SK-N-SH (cell line): ENCODE results near the gene CPEB4. TPM values are rescaled to one million over a fixed set of nuclear protein-coding genes. Genes with fewer than 3 reads are reported as not detected.

Experiments used
- CTCF ChIA-PET: fragments of 300-600, 350-600 bp; formaldehyde crosslinking; extraction: SDS; loops from one replicate; lab custom pipeline; 2021; lab: Yijun Ruan, JAX
- POLR2A ChIA-PET: fragments of 350-600 bp; sonication (Branson Sonifier 250); formaldehyde crosslinking; extraction: SDS; loops from one replicate; lab custom pipeline; 2020; ENCODE audit warnings: antibody characterized with exemption, inconsistent platforms; lab: Yijun Ruan, JAX
- DNase-seq: peaks from one replicate; pipeline ENCODE4 v3.0.0; 2012
- H2AFZ ChIP-seq: fragments of 200-600 bp; sonication (generic); 2 replicates; pipeline ENCODE4 v1.8.1; 2016; ENCODE audit warnings: antibody characterized with exemption, mild to moderate bottlenecking, low read depth
- H3F3A ChIP-seq: fragments of 200-600 bp; sonication (generic); replicated peaks from 2 replicates; pipeline ENCODE3; 2016; ENCODE audit warnings: antibody characterized with exemption, mild to moderate bottlenecking; ENCODE audit not compliant: insufficient read depth
- H3K27ac ChIP-seq, 2 experiments: fragments of 200-500 bp in 1 of 2; fragments of 200-600 bp in 1 of 2; sonication (Bioruptor generic) in 1 of 2; sonication (generic), shearing (Covaris generic) in 1 of 2; 2 replicates each; pipeline versions ENCODE4 v1.5.1 to v1.6.1; 2014 to 2016; ENCODE audit warnings: low read depth in 2 of 2, inconsistent platforms in 1 of 2, low read length in 1 of 2, mild to moderate bottlenecking in 1 of 2, mixed read lengths in 1 of 2
- H3K27me3 ChIP-seq: fragments of 200-600 bp; sonication (generic), shearing (Covaris generic); 2 replicates; pipeline ENCODE4 v1.6.1; 2016; ENCODE audit warnings: mixed run types; ENCODE audit not compliant: insufficient read depth
- H3K36me3 ChIP-seq, 2 experiments: fragments of 200-500 bp in 1 of 2; fragments of 200-600 bp in 1 of 2; sonication (Bioruptor generic) in 1 of 2; sonication (generic) in 1 of 2; replicated peaks in 1 of 2; 2 replicates each; pipeline versions ENCODE3 to v1.5.1; 2014 to 2016; ENCODE audit warnings: low read length in 1 of 2, mild to moderate bottlenecking in 1 of 2; ENCODE audit not compliant: insufficient read depth in 2 of 2, control insufficient read depth in 1 of 2
- H3K4me1 ChIP-seq, 2 experiments: fragments of 200-500 bp in 1 of 2; fragments of 200-600 bp in 1 of 2; sonication (Bioruptor generic) in 1 of 2; sonication (generic), shearing (Covaris generic) in 1 of 2; 2 replicates each; pipeline versions ENCODE4 v1.5.1 to v1.6.1; 2014 to 2016; ENCODE audit warnings: low read depth in 1 of 2, low read length in 1 of 2, mixed run types in 1 of 2; ENCODE audit not compliant: insufficient read depth in 2 of 2, control insufficient read depth in 1 of 2
- H3K4me2 ChIP-seq: fragments of 200-600 bp; sonication (generic), shearing (Covaris generic); 2 replicates; pipeline ENCODE4 v1.6.1; 2017; ENCODE audit warnings: mixed run types
- H3K4me3 ChIP-seq, 2 experiments: fragments of 200-500 bp in 1 of 2; fragments of 200-600 bp in 1 of 2; sonication (Bioruptor generic) in 1 of 2; sonication (generic), shearing (Covaris generic) in 1 of 2; 2 replicates each; pipeline versions ENCODE4 v1.5.1 to v1.8.1; 2014 to 2016; ENCODE audit warnings: low read depth in 2 of 2, inconsistent platforms in 1 of 2, low read length in 1 of 2, mild to moderate bottlenecking in 1 of 2, mixed read lengths in 1 of 2, moderate library complexity in 1 of 2
- H3K79me2 ChIP-seq: fragments of 200-600 bp; sonication (generic); 2 replicates; pipeline ENCODE4 v1.8.1; 2017; ENCODE audit warnings: mild to moderate bottlenecking; ENCODE audit not compliant: insufficient read depth
- H3K9ac ChIP-seq: fragments of 200-600 bp; sonication (generic); 2 replicates; pipeline ENCODE4 v1.6.1; 2017; ENCODE audit warnings: mixed run types
- H3K9me2 ChIP-seq: fragments of 200-600 bp; sonication (generic); 2 replicates; pipeline ENCODE4 v1.6.1; 2017; ENCODE audit warnings: mixed run types
- H3K9me3 ChIP-seq: fragments of 200-600 bp; sonication (generic); 2 replicates; pipeline ENCODE4 v1.6.1; 2017; ENCODE audit warnings: mixed run types, mild to moderate bottlenecking, moderate library complexity
- H4K20me1 ChIP-seq: fragments of 200-600 bp; sonication (generic); 2 replicates; pipeline ENCODE4 v1.6.1; 2017; ENCODE audit warnings: mild to moderate bottlenecking, mixed run types; ENCODE audit not compliant: insufficient read depth
- ELF1 ChIP-seq: IDR thresholded peaks from 2 replicates; pipeline ENCODE4 v1.4.0; 2012
- EP300 ChIP-seq, 2 experiments: IDR thresholded peaks; 2 replicates each; pipeline versions ENCODE4 v1.4.0 to v1.6.1; 2012; ENCODE audit warnings: borderline replicate concordance in 1 of 2, low read depth in 1 of 2, low read length in 1 of 2
- EZH2phosphoT487 ChIP-seq: fragments of 200-600 bp; sonication (generic); IDR thresholded peaks from 2 replicates; pipeline ENCODE4 v1.6.1; 2017; ENCODE audit warnings: low read depth, mixed run types, mild to moderate bottlenecking, antibody characterized with exemption, moderate library complexity, borderline replicate concordance
- FOXJ3 ChIP-seq: sonication (generic); formaldehyde crosslinking; IDR thresholded peaks from 2 replicates; pipeline ENCODE4 v1.5.1; 2020; ENCODE audit warnings: mild to moderate bottlenecking, missing genetic modification reagents
- GATA2 ChIP-seq: sonication (generic); formaldehyde crosslinking; IDR thresholded peaks from 2 replicates; pipeline ENCODE4 v1.5.0; 2020; ENCODE audit warnings: mild to moderate bottlenecking, missing genetic modification reagents
- MEF2A ChIP-seq: IDR thresholded peaks from 2 replicates; pipeline ENCODE4 v1.4.0; 2012; ENCODE audit warnings: low read depth, borderline replicate concordance
- MXI1 ChIP-seq: IDR thresholded peaks from 2 replicates; pipeline ENCODE4 v1.6.1; 2012; ENCODE audit warnings: mild to moderate bottlenecking, low read depth, low read length, improper control_type of control experiment
- NRF1 ChIP-seq: IDR thresholded peaks from 2 replicates; pipeline ENCODE4 v1.6.1; 2012; ENCODE audit warnings: low read depth, mild to moderate bottlenecking, low read length
- POLR2AphosphoS5 ChIP-seq: IDR thresholded peaks from 2 replicates; pipeline ENCODE4 v1.6.1; 2012; ENCODE audit warnings: low read depth, low read length
- RCOR1 ChIP-seq: fragments of 150-350 bp; IDR thresholded peaks from 2 replicates; pipeline ENCODE4 v1.6.1; 2017; ENCODE audit warnings: antibody characterized with exemption, low read length
- SMC3 ChIP-seq: IDR thresholded peaks from 2 replicates; pipeline ENCODE4 v1.6.1; 2012; ENCODE audit warnings: low read depth, low read length, improper control_type of control experiment
- TAF1 ChIP-seq: IDR thresholded peaks from 2 replicates; pipeline ENCODE4 v1.6.1; 2012; ENCODE audit warnings: low read depth, mild to moderate bottlenecking, low read length, moderate library complexity, borderline replicate concordance
- YY1 ChIP-seq: IDR thresholded peaks from 2 replicates; pipeline ENCODE4 v1.4.0; 2012; ENCODE audit warnings: low read depth, mild to moderate bottlenecking
- WGBS: methylation state at CpG from one replicate; pipeline ENCODE4 v1.1.6; 2017; ENCODE audit warnings: low lambda C conversion rate; 5-methylcytosine and 5-hydroxymethylcytosine counted together
- polyA plus RNA-seq, 3 experiments: library from polyadenylated mRNA; depleted of rRNA; stranded (reverse); fragments of >200 nt; gene quantifications; 2 replicates each; pipeline ENCODE4 v1.2.3, GENCODE V29; 2012
- TF ChIP-seq, protein P1 (sequence below): IDR thresholded peaks from 2 replicates; pipeline ENCODE4 v1.4.0; 2012; ENCODE audit warnings: low read depth, borderline replicate concordance
- TF ChIP-seq, protein P2 (sequence below): IDR thresholded peaks from 2 replicates; pipeline ENCODE4 v1.4.0; 2012; ENCODE audit warnings: low read depth, borderline replicate concordance
- TF ChIP-seq, protein P3 (sequence below): IDR thresholded peaks from 2 replicates; pipeline ENCODE4; 2012

CPEB4 gene
- polyA plus RNA-seq, 1 of the 3 experiments (the other 2 are of a cell fraction) = 6.8 TPM

DNA sequence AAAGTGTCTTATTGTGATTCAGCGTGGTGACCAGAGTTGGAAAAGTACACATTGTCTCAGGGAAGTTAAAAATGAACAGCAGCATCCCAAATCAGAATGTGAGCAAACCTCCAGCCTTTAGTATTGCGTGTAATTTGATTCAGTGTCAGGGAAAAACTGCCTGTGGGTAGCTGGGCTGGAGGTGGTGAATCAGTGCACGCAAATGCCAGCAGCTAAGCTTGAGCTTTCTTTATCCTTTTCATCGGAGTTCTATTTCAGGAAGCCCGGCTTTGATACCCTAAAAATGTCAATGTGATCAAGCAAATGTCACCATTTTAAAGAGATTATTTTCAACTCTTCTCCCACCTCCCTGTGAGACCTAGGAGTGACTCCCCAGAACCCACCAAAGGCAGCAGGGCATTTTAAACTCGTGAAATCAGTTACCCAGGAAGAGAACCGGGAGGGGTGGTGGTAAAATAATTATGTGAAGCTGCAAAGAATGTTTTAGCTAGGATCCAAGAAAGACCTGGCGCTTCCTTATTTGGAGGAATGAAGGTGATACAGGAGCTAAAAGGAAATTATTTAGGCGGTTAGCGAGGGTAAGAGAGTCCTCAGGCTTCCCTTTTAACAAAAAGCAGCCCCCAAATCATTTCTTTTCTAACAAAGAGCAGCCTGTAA, 75.2 kb downstream of the CPEB4 start:
- Histone ChIP-seq H3K4me2 (peak overlapping the region; percentile 74), H3K9me2 (no peaks in the 10 kb centered on the region), H3K36me3 (peaks cover 11 to 18% of the 10 kb centered on the region in 2 experiments), H3K4me1 (peaks cover 4 to 5% of the 10 kb centered on the region in 2 experiments; a peak in 2 of 4 replicates), H3K79me2 (no peaks in the 10 kb centered on the region), H3K9me3 (no peaks in the 10 kb centered on the region), H3K27ac (peak overlapping the region; percentile 62 to 76), H2AFZ (peak overlapping the region; percentile 83; the same call in 1 of the 2 replicates), H3F3A (peaks cover 12% of the 10 kb centered on the region), H3K4me3 (peak overlapping the region; percentile 49 to 51), H3K27me3 (no peaks in the 10 kb centered on the region), H4K20me1 (no peaks in the 10 kb centered on the region), H3K9ac (peak overlapping the region; percentile 61)
- POLR2A ChIA-PET = interaction anchor here (0.7 to 1.8 kb wide), 22 partner anchors 10 to 367 kb away, joined by 3 to 7 read pairs (median 3); partner anchors contain the start of gene CPEB4
- CTCF ChIA-PET = interaction anchor here (1.1 to 4.0 kb wide), 10 partner anchors 8 to 347 kb away, joined by 3 to 26 read pairs (median 4); partner anchors contain the start of gene BOD1
- TF ChIP-seq MEF2A (no peak), ELF1 (0 out of 2 replicates have a peak, but pooled peaks have one; percentile 14), POLR2AphosphoS5 (0 out of 2 replicates have a peak, but pooled peaks have one; percentile 21)
- no peak for DNase-seq
- 47% methylated on average over 10 of the region's 10 CpGs for WGBS

DNA sequence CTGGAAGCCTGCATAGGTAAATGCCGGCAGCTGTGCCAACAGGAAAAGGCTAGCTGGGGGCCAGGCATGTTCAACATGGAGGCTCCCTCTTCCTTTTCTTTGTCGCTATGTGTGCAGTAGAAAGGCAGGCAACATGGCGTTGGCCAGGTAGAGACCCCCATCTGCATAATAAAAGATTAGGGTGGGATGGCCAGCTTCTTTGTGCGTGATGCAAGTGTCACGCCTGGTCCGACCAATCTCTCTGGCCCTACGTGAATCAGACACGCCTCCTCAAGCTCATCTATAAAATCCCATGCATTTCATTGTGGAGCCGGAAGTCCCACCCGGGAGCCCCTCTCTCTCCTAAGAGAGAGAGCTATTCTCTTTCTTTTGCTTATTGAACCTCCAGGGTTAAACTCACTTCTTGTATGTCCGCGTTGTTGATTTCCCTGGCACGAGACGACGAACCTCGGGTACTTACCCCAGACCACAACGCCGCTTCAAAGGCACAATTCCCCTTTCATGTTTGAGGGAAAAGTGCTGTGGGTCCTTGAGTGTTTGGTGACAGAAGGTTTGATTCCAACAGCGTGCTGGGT, 75.8 kb downstream of the CPEB4 start:
- CTCF ChIA-PET = interaction anchor here (1.1 to 4.0 kb wide), 7 partner anchors 9 to 346 kb away, joined by 3 to 26 read pairs (median 4); no protein-coding TSS in a partner anchor
- no peaks in the 10 kb centered on the region for H3K27me3 ChIP-seq
- WGBS = 53% methylated on average over 17 of the region's 19 CpGs

DNA sequence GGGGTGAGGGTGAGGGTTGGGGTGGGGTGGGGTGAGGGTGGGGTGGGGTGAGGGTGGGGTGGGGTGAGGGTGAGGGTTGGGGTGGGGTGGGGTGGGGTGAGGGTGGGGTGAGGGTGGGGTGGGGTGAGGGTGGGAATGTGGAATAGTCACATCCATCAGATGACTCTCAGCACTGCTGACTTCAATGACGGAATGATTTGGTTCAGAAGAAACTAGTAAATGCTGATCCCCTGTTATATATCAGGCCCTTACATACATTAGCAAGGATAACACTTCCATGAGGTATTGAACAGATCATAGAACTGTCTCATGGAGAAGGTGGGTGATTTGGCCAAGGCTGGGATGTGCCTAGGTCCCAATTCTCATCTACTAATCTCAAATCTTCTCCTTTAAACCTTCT, 76.4 kb downstream of the CPEB4 start:
- Histone ChIP-seq H3K4me3 (no peak overlapping the region), H3K9ac (no peak overlapping the region), H3K4me2 (no peak overlapping the region), H3K36me3 (peaks cover 10 to 11% of the 10 kb centered on the region in 2 experiments), H4K20me1 (no peaks in the 10 kb centered on the region), H3K79me2 (no peaks in the 10 kb centered on the region), H3K9me3 (no peaks in the 10 kb centered on the region), H3K27ac (no peak overlapping the region), H3K27me3 (no peaks in the 10 kb centered on the region), H3F3A (peaks cover 12% of the 10 kb centered on the region), H3K9me2 (no peaks in the 10 kb centered on the region), H3K4me1 (peaks cover 4 to 5% of the 10 kb centered on the region in 2 experiments; a peak in 2 of 4 replicates), H2AFZ (no peak overlapping the region)
- POLR2A ChIA-PET = interaction anchor here (0.9 to 1.8 kb wide), 10 partner anchors 50 to 321 kb away, joined by 3 to 7 read pairs (median 4); partner anchors contain the start of gene CPEB4
- CTCF ChIA-PET = interaction anchor here (1.3 to 4.0 kb wide), 3 partner anchors 9 to 39 kb away, joined by 4 to 26 read pairs (median 4); no protein-coding TSS in a partner anchor
- no peak for DNase-seq
- WGBS = 100% methylated on average over 1 of the region's 1 CpG
- no peak for TF ChIP-seq NRF1
- no peak for TF ChIP-seq MXI1
- TF ChIP-seq, protein P1, sequence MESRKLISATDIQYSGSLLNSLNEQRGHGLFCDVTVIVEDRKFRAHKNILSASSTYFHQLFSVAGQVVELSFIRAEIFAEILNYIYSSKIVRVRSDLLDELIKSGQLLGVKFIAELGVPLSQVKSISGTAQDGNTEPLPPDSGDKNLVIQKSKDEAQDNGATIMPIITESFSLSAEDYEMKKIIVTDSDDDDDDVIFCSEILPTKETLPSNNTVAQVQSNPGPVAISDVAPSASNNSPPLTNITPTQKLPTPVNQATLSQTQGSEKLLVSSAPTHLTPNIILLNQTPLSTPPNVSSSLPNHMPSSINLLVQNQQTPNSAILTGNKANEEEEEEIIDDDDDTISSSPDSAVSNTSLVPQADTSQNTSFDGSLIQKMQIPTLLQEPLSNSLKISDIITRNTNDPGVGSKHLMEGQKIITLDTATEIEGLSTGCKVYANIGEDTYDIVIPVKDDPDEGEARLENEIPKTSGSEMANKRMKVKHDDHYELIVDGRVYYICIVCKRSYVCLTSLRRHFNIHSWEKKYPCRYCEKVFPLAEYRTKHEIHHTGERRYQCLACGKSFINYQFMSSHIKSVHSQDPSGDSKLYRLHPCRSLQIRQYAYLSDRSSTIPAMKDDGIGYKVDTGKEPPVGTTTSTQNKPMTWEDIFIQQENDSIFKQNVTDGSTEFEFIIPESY = no peak
- TF ChIP-seq EZH2phosphoT487 = no peak
- TF ChIP-seq, protein P2, sequence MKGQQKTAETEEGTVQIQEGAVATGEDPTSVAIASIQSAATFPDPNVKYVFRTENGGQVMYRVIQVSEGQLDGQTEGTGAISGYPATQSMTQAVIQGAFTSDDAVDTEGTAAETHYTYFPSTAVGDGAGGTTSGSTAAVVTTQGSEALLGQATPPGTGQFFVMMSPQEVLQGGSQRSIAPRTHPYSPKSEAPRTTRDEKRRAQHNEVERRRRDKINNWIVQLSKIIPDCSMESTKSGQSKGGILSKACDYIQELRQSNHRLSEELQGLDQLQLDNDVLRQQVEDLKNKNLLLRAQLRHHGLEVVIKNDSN = no peak
- TF ChIP-seq, protein P3, sequence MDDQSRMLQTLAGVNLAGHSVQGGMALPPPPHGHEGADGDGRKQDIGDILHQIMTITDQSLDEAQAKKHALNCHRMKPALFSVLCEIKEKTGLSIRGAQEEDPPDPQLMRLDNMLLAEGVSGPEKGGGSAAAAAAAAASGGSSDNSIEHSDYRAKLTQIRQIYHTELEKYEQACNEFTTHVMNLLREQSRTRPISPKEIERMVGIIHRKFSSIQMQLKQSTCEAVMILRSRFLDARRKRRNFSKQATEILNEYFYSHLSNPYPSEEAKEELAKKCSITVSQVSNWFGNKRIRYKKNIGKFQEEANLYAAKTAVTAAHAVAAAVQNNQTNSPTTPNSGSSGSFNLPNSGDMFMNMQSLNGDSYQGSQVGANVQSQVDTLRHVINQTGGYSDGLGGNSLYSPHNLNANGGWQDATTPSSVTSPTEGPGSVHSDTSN = no peak
- no peak for TF ChIP-seq SMC3
- TF ChIP-seq EP300 (IDR thresholded peaks at IDR 0.05; ENCODE audit: borderline replicate concordance in 1 of 2, low read depth in 1 of 2, low read length in 1 of 2) = no peak
- TF ChIP-seq GATA2 (CRISPR knock-in tag) = no peak
- no peak for TF ChIP-seq YY1
- TF ChIP-seq RCOR1 = no peak

More for the DNA sequence above, 75.8 kb downstream of the CPEB4 start:
- peak overlapping the region; percentile 74 for H3K4me2 ChIP-seq
- H3K9ac ChIP-seq = peak overlapping the region; percentile 61
- peaks cover 11 to 13% of the 10 kb centered on the region in 2 experiments for H3K36me3 ChIP-seq
- H3F3A ChIP-seq = peaks cover 12% of the 10 kb centered on the region
- H3K9me3 ChIP-seq = no peaks in the 10 kb centered on the region
- peak overlapping the region; percentile 83; the same call in 1 of the 2 replicates for H2AFZ ChIP-seq
- POLR2A ChIA-PET = interaction anchor here (0.7 to 1.8 kb wide), 21 partner anchors 9 to 368 kb away, joined by 3 to 7 read pairs (median 3); partner anchors contain the start of gene CPEB4
- peak overlapping the region; percentile 62 to 76 for H3K27ac ChIP-seq
- peak overlapping the region; percentile 49 to 51 for H3K4me3 ChIP-seq
- H3K4me1 ChIP-seq = peaks cover 4 to 5% of the 10 kb centered on the region in 2 experiments; a peak in 2 of 4 replicates
- H3K79me2 ChIP-seq = no peaks in the 10 kb centered on the region
- H4K20me1 ChIP-seq = no peaks in the 10 kb centered on the region
- H3K9me2 ChIP-seq = no peaks in the 10 kb centered on the region
- TF ChIP-seq POLR2AphosphoS5 (peak; percentile 72), FOXJ3 (CRISPR knock-in tag) (no peak), ELF1 (peak; percentile 33; the same call in 1 of the 2 replicates), TAF1 (peak; percentile 44; the same call in 1 of the 2 replicates)
- peak; percentile 83 for DNase-seq
